HG03175 (cell line): Measurements from ENCODE around the gene LRP2.
"Not testable (repeated sequence)": the region's sequence is repeated elsewhere in the genome, so short reads cannot be mapped to it uniquely, and the experiment has no call there.

ENCODE experiments used
- ATAC-seq: cut with Tn5 transposase; IDR thresholded peaks from one replicate; pipeline ENCODE4 v1.9.1; 2021; ENCODE audit warnings: mild to moderate bottlenecking, moderate library complexity; ENCODE audit not compliant: unreplicated experiment

The LRP2 gene

GRCh38 chr2:169178804-169179390, 183.4 kb downstream of the LRP2 start:
- ATAC-seq, result no peak

DNA sequence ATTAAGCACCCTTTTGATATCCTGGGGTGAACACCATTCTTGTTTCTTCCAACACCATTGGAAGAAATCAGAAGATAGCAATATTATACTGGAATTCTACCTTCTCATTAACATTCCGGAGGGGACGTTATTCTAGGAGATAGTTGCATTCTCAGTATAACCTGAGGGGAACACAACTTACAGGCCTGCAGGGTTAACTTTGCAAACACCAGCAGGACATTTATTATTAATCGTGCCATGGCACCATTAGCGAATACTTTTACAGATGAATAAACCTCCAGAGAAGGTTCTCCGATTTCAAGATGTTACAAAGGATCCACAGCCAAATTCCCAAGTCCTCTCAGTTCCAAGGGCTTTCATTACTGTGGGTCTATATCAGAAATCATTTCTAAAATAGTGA, 184.0 kb downstream of the LRP2 start:
- no peak for ATAC-seq

DNA sequence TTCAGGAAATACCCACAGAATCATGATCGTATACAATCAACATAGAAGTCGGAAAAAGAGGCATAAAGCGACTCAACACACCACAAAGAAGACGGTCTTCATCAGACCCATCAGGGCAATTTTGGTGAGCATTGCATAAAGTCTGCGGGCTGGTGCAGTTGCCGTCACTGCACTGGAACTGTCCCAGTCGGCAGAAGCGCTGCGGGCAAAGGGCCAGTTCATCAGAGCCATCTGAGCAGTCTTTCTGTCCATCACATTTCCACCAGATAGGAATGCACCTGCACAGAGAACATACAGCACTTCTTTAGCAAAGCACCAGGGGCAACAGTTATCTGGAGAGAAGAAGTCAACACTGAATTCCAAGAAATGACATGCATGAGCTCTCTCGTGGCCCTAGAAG, 187.2 kb downstream of the LRP2 start:
- no peak for ATAC-seq

GRCh38 chr2:169173876-169174275, 188.5 kb downstream of the LRP2 start:
- ATAC-seq, result no peak

DNA sequence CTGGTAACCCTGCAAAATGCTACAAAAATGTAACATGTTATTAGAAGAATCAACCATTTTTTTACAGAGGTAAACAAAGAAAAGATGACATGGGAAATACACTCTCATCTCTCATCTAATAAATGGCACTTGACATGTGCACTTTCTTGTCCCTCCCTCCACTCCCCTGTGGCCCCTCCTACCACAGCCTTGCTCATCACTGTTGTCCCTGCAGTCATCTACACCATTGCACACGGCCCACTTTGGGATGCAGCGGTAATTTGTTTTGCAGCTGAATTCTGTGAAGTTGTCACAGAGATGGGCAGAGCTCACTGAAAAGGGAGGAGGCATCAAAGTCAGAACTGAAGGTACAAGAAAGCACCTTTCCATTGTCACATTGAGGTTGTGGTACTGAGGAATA, 189.4 kb downstream of the LRP2 start:
- ATAC-seq, result no peak

DNA sequence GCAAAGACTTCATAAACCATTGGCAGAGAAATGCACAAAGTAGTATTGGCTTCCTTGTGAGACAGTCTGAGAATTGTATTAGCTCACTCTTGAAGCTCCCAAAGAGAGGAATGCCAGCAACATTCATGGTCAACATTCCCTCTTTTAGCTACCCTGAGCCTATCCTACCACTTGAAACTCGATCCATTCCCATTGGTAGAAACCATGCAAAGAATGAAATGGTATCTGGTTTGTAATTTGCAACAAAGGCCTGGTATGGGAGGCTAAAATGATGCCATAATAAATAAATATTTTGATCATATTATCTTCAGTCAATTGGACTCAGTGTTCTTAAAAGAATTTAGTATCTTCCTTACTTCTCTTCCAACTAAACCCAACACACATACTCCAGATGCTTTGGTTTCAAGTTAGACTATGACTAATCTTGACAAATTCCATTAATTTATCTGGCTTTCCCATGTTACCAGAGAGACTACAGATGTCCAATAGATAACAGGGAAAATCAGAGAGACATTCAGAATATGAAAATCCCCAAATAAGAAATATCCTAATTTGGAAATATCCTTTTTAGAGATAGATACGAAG, 190.1 kb downstream of the LRP2 start:
- ATAC-seq, result no peak

GRCh38 chr2:169165791-169166190, 196.5 kb downstream of the LRP2 start:
- no peak for ATAC-seq

- ATAC-seq, result no peak
These were observed 198.0 kb downstream of the LRP2 start for GRCh38 chr2:169164311-169164710.

- no peak for ATAC-seq
These were observed 199.7 kb downstream of the LRP2 start for GRCh38 chr2:169162613-169163012.

- peak; percentile 59 for ATAC-seq
These were observed 201.3 kb downstream of the LRP2 start for GRCh38 chr2:169160926-169161481.

DNA sequence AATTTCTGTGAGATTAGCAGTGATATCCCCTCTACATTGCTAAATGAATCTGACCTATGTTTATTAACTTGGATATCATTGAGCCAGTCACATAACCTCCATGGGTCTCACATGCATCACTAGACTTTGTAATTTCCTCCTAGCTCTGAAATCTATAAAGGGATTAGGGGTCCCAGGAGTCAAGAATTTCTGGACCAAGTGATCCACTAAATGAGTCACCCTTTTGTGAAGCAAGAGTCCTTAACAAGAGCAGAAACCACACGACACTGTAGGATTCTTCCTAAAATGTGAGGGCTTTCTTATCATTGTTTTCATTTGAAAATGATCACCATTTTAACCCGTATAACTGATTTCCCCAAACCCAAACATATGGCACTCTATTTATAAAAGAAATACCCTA, 202.6 kb downstream of the LRP2 start:
- no peak for ATAC-seq

DNA sequence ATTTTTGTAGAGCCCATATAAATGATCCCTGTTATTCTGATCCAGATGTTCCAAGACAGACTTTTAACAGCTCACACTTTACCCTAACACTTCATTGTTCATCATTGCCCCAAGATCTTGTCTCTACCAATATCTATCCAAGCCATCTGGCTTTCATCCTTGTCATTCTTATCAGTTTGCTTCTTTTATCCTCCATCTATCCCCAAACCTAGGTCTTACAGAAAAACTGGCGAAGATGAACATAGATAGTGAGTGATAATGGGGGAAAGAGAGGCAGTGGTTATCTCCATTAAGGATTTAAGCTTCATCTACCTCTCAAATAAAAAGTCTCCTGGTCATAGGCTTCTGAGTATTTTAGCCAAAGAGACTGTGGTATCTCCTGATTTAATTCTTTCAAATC, 203.5 kb downstream of the LRP2 start:
- no peak for ATAC-seq

DNA sequence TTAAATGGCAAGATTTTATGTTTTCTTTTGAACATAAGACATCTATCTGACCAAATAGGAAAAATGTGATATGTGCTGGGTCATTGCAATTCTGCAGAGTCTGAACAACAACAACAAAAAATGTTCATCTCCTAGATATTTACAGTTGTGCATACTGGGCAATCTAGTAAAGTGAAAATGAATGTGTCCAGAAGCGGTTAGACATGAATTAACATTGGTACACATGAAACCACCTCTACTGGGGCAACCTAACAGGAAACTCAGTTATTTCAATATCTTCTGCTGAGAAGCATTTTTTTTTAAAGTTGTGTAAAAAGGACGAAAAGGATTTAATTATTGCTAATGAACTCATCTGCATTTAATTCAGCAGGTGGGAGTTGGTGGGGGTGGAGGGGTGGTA, 216.1 kb downstream of the LRP2 start:
- ATAC-seq, result no peak

- no peak for ATAC-seq
These were observed 218.3 kb downstream of the LRP2 start for GRCh38 chr2:169143998-169144397.

- peak; percentile 62 for ATAC-seq
These were observed 220.5 kb downstream of the LRP2 start for GRCh38 chr2:169141713-169142352.

- no peak for ATAC-seq
These were observed 222.2 kb downstream of the LRP2 start for GRCh38 chr2:169139993-169140767.

- no peak for ATAC-seq
These were observed 223.2 kb downstream of the LRP2 start for GRCh38 chr2:169139145-169139544.

GRCh38 chr2:169137924-169138323, 224.4 kb downstream of the LRP2 start:
- ATAC-seq, result no peak

DNA sequence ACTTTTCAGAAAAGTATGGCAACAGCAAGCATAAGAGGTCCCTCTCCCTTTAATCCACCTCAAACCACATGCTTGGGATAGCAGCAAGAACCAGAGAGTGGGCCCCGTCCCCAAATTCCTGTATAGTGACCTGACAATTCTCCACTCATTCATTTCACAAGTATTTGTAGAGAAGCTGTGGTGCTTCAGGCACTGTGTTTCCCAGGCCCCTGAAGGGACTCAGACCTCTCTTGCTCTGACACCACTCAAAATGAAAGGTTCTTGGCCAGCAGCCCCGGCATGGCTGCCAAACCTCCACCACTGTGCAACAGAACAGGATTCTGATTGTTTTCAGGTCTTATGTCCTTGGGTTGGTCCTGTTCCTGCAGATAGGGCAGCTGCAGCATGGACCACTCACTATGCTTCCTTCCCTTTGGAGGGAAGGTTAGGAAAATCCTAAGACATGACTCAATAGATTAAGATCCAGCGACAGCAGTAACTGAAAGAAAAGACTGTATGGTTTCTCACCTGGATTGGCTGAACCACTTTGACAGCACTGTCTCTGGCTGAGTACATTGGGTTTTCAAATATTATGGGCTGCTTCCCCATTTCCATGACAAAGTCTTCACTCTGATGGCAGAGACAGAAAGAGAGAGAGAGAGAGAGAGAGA, 225.3 kb downstream of the LRP2 start:
- no peak for ATAC-seq

DNA sequence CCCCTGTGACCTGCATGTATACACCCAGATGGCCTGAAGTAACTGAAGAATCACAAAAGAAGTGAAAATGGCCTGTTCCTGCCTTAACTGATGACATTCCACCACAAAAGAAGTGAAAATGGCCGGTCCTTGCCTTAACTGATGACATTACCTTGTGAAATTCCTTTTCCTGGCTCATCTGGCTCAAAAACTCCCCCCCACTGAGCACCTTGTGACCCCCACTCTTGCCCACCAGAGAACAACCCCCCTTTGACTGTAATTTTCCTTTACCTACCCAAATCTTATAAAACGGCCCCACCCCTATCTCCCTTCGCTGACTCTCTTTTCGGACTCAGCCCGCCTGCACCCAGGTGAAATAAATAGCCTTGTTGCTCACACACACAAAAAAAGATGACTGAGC, 225.9 kb downstream of the LRP2 start:
- ATAC-seq, result not testable (repeated sequence)

DNA sequence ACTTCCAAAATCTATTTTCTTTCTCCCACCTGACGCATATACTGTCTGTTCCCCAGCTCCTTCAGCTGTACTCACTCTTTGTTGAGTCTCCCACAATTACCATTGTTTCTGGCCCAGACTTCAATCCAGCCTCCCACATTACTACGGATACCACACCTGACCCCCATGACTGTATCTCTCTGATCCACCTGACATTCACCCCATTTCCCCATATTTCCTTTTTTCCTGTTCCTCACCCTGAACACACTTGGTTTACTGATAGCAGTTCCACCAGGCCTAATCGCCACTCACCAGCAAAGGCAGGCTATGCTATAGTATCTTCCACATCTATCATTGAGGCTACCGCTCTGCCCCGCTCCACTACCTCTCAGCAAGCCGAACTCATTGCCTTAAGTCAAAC, 228.1 kb downstream of the LRP2 start:
- not testable (repeated sequence) for ATAC-seq
